H1 (cell line): ENCODE results near the gene THOC7. TPM values are rescaled to one million over a fixed set of nuclear protein-coding genes. Genes with fewer than 3 reads are reported as not detected.

Experiments
- CTCF ChIA-PET: fragments of 300-600 bp; sonication (Branson Sonifier 250); formaldehyde crosslinking; loops from one replicate; lab custom pipeline; 2021; ENCODE audit not compliant: partially characterized antibody; lab: Charles Lee
- POLR2A ChIA-PET: fragments of 300-600 bp; sonication (Branson Sonifier 250); formaldehyde crosslinking; loops from one replicate; lab custom pipeline; 2021; ENCODE audit warnings: inconsistent platforms; ENCODE audit not compliant: partially characterized antibody; lab: Charles Lee
- DNase-seq, 2 experiments: peaks; one replicate each; pipeline versions ENCODE4 v3.0.0 to v3.0.0-alpha.2; 2010 to 2022; ENCODE audit warnings: low spot score in 2 of 2, low read depth in 1 of 2, mixed read lengths in 1 of 2
- FAIRE-seq: peaks from 2 replicates; lab custom pipeline; 2011; peaks lifted over from hg19 to GRCh38; lab: Jason Lieb, UNC
- H2AFZ ChIP-seq: 2 replicates; pipeline ENCODE4 v1.8.1; 2012; ENCODE audit warnings: low read length, inconsistent platforms
- H2AK5ac ChIP-seq: 2 replicates; pipeline ENCODE4 v1.6.1; 2013; ENCODE audit warnings: low read depth, low read length
- H2BK120ac ChIP-seq: replicated peaks from 2 replicates; pipeline ENCODE3; 2013; ENCODE audit warnings: low read depth, low read length, inconsistent platforms
- H2BK12ac ChIP-seq: 2 replicates; pipeline ENCODE4 v1.6.1; 2013; ENCODE audit warnings: low read depth, low read length
- H2BK15ac ChIP-seq: 2 replicates; pipeline ENCODE4 v1.6.1; 2013; ENCODE audit warnings: low read length
- H2BK20ac ChIP-seq: 2 replicates; pipeline ENCODE4 v1.6.1; 2013; ENCODE audit warnings: low read length
- H2BK5ac ChIP-seq: 2 replicates; pipeline ENCODE4 v1.6.1; 2013; ENCODE audit warnings: low read depth, low read length
- H3K14ac ChIP-seq: 2 replicates; pipeline ENCODE4 v1.6.1; 2013; ENCODE audit warnings: inconsistent platforms; ENCODE audit not compliant: insufficient read length
- H3K18ac ChIP-seq: 2 replicates; pipeline ENCODE4 v1.6.1; 2013; ENCODE audit warnings: low read length; ENCODE audit errors: extremely low read depth
- H3K23ac ChIP-seq: 2 replicates; pipeline ENCODE4 v1.6.1; 2013; ENCODE audit warnings: inconsistent platforms; ENCODE audit not compliant: insufficient read length
- H3K23me2 ChIP-seq: 2 replicates; pipeline ENCODE4 v1.6.1; 2013; ENCODE audit warnings: low read depth, low read length
- H3K27ac ChIP-seq: 2 replicates; pipeline ENCODE4 v1.6.1; 2011; ENCODE audit warnings: low read depth, low read length, inconsistent platforms
- H3K27me3 ChIP-seq, 4 experiments: replicated peaks in 1 of 4; 1 replicate in 1 of 4; 2 replicates in 3 of 4; pipeline versions ENCODE4 v1.6.1 to v1.8.1; 2011 to 2013; ENCODE audit warnings: low read length in 3 of 4, mild to moderate bottlenecking in 3 of 4, inconsistent platforms in 2 of 4, mixed read lengths in 2 of 4, moderate library complexity in 1 of 4; ENCODE audit not compliant: control insufficient read depth in 3 of 4, insufficient read depth in 3 of 4; ENCODE audit errors: extremely low read depth in 1 of 4
- H3K36me3 ChIP-seq, 4 experiments: 2 replicates each; pipeline versions ENCODE4 v1.6.1 to v1.8.1; 2011 to 2013; ENCODE audit warnings: mild to moderate bottlenecking in 4 of 4, low read length in 3 of 4, moderate library complexity in 2 of 4, control low read depth in 1 of 4, inconsistent platforms in 1 of 4; ENCODE audit not compliant: insufficient read depth in 4 of 4, control insufficient read depth in 2 of 4
- H3K4ac ChIP-seq: replicated peaks from 2 replicates; pipeline ENCODE3; 2013; ENCODE audit warnings: low read length, low read depth, mixed read lengths, inconsistent platforms; ENCODE audit not compliant: insufficient read length
- H3K4me1 ChIP-seq, 4 experiments: replicated peaks in 1 of 4; 1 replicate in 1 of 4; 2 replicates in 3 of 4; pipeline versions ENCODE4 v1.6.1 to v1.8.1; 2011 to 2013; ENCODE audit warnings: low read length in 3 of 4, inconsistent platforms in 2 of 4, mixed read lengths in 1 of 4; ENCODE audit not compliant: insufficient read depth in 4 of 4, control insufficient read depth in 3 of 4
- H3K4me2 ChIP-seq, 2 experiments: 2 replicates each; pipeline versions ENCODE4 v1.6.1 to v1.8.1; 2011 to 2013; ENCODE audit warnings: low read depth in 2 of 2, low read length in 2 of 2, control low read depth in 1 of 2, inconsistent platforms in 1 of 2, mild to moderate bottlenecking in 1 of 2; ENCODE audit not compliant: insufficient read depth in 1 of 2
- H3K4me3 ChIP-seq, 4 experiments: fragments of 200-600, 300-600 bp in 1 of 4; sonication (generic), shearing (Covaris generic), sonication (Bioruptor Twin) in 1 of 4; 2 replicates each; pipeline versions ENCODE4 v1.5.1 to v1.8.1; 2011 to 2016; ENCODE audit warnings: low read length in 4 of 4, low read depth in 3 of 4, control low read depth in 2 of 4, inconsistent platforms in 2 of 4, mild to moderate bottlenecking in 2 of 4, mixed read lengths in 1 of 4, moderate library complexity in 1 of 4; ENCODE audit not compliant: insufficient read depth in 2 of 4; ENCODE audit errors: extremely low read depth in 1 of 4
- H3K56ac ChIP-seq: replicated peaks from 2 replicates; pipeline ENCODE3; 2013; ENCODE audit warnings: low read depth, mild to moderate bottlenecking, mixed read lengths, low read length, inconsistent platforms; ENCODE audit not compliant: insufficient read length
- H3K79me1 ChIP-seq: 2 replicates; pipeline ENCODE4 v1.6.1; 2013; ENCODE audit warnings: low read depth, low read length, control low read depth
- H3K79me2 ChIP-seq, 2 experiments: 2 replicates each; pipeline versions ENCODE4 v1.6.1 to v1.8.1; 2012 to 2013; ENCODE audit warnings: low read length in 2 of 2, mild to moderate bottlenecking in 2 of 2, inconsistent platforms in 1 of 2; ENCODE audit not compliant: insufficient read depth in 2 of 2, control insufficient read depth in 1 of 2
- H3K9ac ChIP-seq, 4 experiments: replicated peaks in 1 of 4; 1 replicate in 1 of 4; 2 replicates in 3 of 4; pipeline versions ENCODE4 v1.6.1 to v1.8.1; 2011 to 2013; ENCODE audit warnings: low read depth in 3 of 4, low read length in 3 of 4, control low read depth in 2 of 4, mild to moderate bottlenecking in 2 of 4, moderate library complexity in 2 of 4, inconsistent platforms in 1 of 4; ENCODE audit errors: extremely low read depth in 1 of 4
- H3K9me3 ChIP-seq, 2 experiments: 2 replicates each; pipeline versions ENCODE4 v1.6.1 to v1.8.1; 2012 to 2013; ENCODE audit warnings: mild to moderate bottlenecking in 2 of 2, moderate library complexity in 2 of 2, control low read depth in 1 of 2, inconsistent platforms in 1 of 2, low read depth in 1 of 2, low read length in 1 of 2, mixed read lengths in 1 of 2; ENCODE audit not compliant: insufficient read depth in 2 of 2
- H4K20me1 ChIP-seq, 2 experiments: replicated peaks in 1 of 2; 2 replicates each; pipeline versions ENCODE3 to v1.8.1; 2011 to 2013; ENCODE audit warnings: inconsistent platforms in 2 of 2, low read length in 2 of 2, mild to moderate bottlenecking in 1 of 2; ENCODE audit not compliant: insufficient read depth in 2 of 2, control insufficient read depth in 1 of 2
- H4K5ac ChIP-seq: 2 replicates; pipeline ENCODE4 v1.6.1; 2013; ENCODE audit warnings: low read length, low read depth, mixed read lengths, inconsistent platforms; ENCODE audit not compliant: insufficient read length
- H4K8ac ChIP-seq: 2 replicates; pipeline ENCODE4 v1.8.0; 2013; ENCODE audit warnings: mild to moderate bottlenecking, moderate library complexity, low read length, inconsistent platforms; ENCODE audit not compliant: insufficient read depth; ENCODE audit errors: extremely low read depth
- H4K91ac ChIP-seq: replicated peaks from 2 replicates; pipeline ENCODE3; 2013; ENCODE audit warnings: low read length, mixed read lengths, inconsistent platforms; ENCODE audit not compliant: insufficient read length
- CTBP2 ChIP-seq: IDR thresholded peaks from 2 replicates; pipeline ENCODE4 v1.7.0; 2011; ENCODE audit warnings: borderline replicate concordance, mild to moderate bottlenecking, moderate library complexity, mixed read lengths, low read length; ENCODE audit not compliant: insufficient read depth, insufficient read length
- GTF2F1 ChIP-seq: IDR thresholded peaks from 2 replicates; pipeline ENCODE4 v1.6.1; 2012; ENCODE audit warnings: low read depth, low read length, improper control_type of control experiment, borderline replicate concordance
- HDAC2 ChIP-seq, 2 experiments: fragments of 300-600 bp in 1 of 2; sonication (generic) in 1 of 2; IDR thresholded peaks; 2 replicates each; pipeline ENCODE4 v1.6.1; 2011 to 2012; ENCODE audit warnings: low read depth in 2 of 2, low read length in 2 of 2, mild to moderate bottlenecking in 2 of 2, moderate library complexity in 2 of 2, borderline replicate concordance in 1 of 2, inconsistent platforms in 1 of 2
- SIN3A ChIP-seq, 2 experiments: IDR thresholded peaks in 1 of 2; conservative IDR thresholded peaks in 1 of 2; 2 replicates each; pipeline ENCODE4 v1.6.1; 2011 to 2012; ENCODE audit warnings: low read length in 2 of 2, improper control_type of control experiment in 1 of 2, low read depth in 1 of 2, mild to moderate bottlenecking in 1 of 2
- SRF ChIP-seq: IDR thresholded peaks from 2 replicates; pipeline ENCODE4 v1.6.1; 2011; ENCODE audit warnings: mild to moderate bottlenecking, low read depth, low read length, moderate library complexity
- WGBS, 2 experiments: shearing (Covaris generic) in 1 of 2; methylation state at CpG; one replicate each; pipeline versions ENCODE4 v1.1.6 to v1.1.7; 2013 to 2015; ENCODE audit warnings: low lambda C conversion rate in 2 of 2, mixed read lengths in 2 of 2, inconsistent platforms in 1 of 2, low coverage in 1 of 2, missing lambda C conversion rate in 1 of 2; ENCODE audit not compliant: insufficient replicate concordance in 2 of 2, insufficient coverage in 1 of 2, insufficient read length in 1 of 2; ENCODE audit errors: extremely low coverage in 1 of 2, missing lambda C conversion rate in 1 of 2; 5-methylcytosine and 5-hydroxymethylcytosine counted together
- polyA plus RNA-seq, 7 experiments: library from polyadenylated mRNA; depleted of rRNA in 3 of 7; stranded (reverse) in 5 of 7; unstranded in 2 of 7; fragments of >200 nt in 5 of 7; fragments of 200-250 nt in 2 of 7; gene quantifications; 1 replicate in 5 of 7; 2 replicates in 1 of 7; 4 replicates in 1 of 7; pipeline versions ENCODE4 v1.2.1 to v1.2.3, GENCODE V29; 2011 to 2013; ENCODE audit warnings: missing spikeins in 2 of 7, mixed read lengths in 2 of 7
- total RNA-seq: library from RNA; stranded (reverse); fragmentation: NEBNext Ultra II Directional; extraction: Animal tissue kit (Norgen Biotek cat#: 25700); gene quantifications from 2 replicates; pipeline ENCODE4 v1.2.1, GENCODE V29; 2021
- TF ChIP-seq, protein P1 (sequence below): IDR thresholded peaks from 2 replicates; pipeline ENCODE4 v1.6.1; 2012; ENCODE audit warnings: inconsistent platforms

THOC7 gene
- total and polyA plus RNA-seq, 2 of the 8 experiments (the other 6 are each of a cell fraction or from before 2014, with no cell fraction given) = 18.7 to 74.0 TPM

DNA sequence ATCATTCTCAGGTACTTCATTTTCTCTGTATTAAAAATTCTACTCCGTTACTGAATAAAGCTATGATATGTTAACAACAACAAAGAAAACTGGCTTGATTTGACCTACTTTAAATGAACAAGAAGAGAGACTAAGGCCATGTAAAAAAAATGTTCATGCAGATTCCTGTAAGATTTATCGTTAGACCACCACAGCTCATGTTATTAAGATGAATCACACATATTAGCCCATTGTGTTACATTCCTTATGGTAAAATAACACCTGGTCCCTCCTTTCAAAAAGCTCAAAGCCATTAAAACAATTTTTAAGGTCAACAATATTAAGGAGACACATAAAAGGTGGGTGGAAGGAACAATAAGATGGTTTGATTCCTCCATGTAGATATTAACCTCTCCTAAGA is 6.3 kb downstream of the THOC7 start:
- Histone ChIP-seq H3K23ac (no peak overlapping the region), H3K56ac (no peak overlapping the region), H3K79me2 (peaks cover 0 to 63% of the 10 kb centered on the region in 2 experiments; a peak in 2 of 4 replicates), H4K20me1 (no peaks in the 10 kb centered on the region), H2AFZ (no peak overlapping the region), H3K23me2 (no peaks in the 10 kb centered on the region; the same call in 1 of the 2 replicates), H3K36me3 (no peaks in the 10 kb centered on the region), H3K14ac (no peak overlapping the region), H3K9ac (no peak overlapping the region), H4K5ac (no peak overlapping the region), H2BK5ac (no peak overlapping the region), H3K4me2 (no peak overlapping the region), H2BK20ac (no peak overlapping the region), H3K9me3 (no peaks in the 10 kb centered on the region), H2AK5ac (no peak overlapping the region), H2BK15ac (no peak overlapping the region), H3K27ac (no peak overlapping the region), H4K8ac (no peak overlapping the region), H3K4me1 (peaks cover 5 to 19% (median 13%) of the 10 kb centered on the region in 4 experiments; a peak in 6 of 7 replicates), H3K18ac (no peak overlapping the region), H3K4ac (no peak overlapping the region), H2BK12ac (no peak overlapping the region), H3K79me1 (peaks cover 3% of the 10 kb centered on the region; the same call in 1 of the 2 replicates), H3K27me3 (no peaks in the 10 kb centered on the region), H3K4me3 (no peak overlapping the region), H4K91ac (no peak overlapping the region), H2BK120ac (no peak overlapping the region)
- FAIRE-seq (no peak), DNase-seq (no peak)
- ChIA-PET POLR2A (no interaction called here), CTCF (interaction anchor here (0.6 kb wide), 1 partner anchor 831 kb away, joined by 4 read pairs; no protein-coding TSS in a partner anchor)
- WGBS, 2 experiments = 88% methylated on average over 2 of the region's 2 CpGs; no CpG with 5 or more reads in 1 of the 2 experiments
- TF ChIP-seq SRF (no peak), CTBP2 (no peak), SIN3A (conservative IDR thresholded peaks at IDR 0.05 in 1 of 2, IDR thresholded peaks at IDR 0.05 in 1 of 2; ENCODE audit: low read depth in 1 of 2, low read length in 2 of 2) (no peak), GTF2F1 (no peak), HDAC2 (IDR thresholded peaks at IDR 0.05; ENCODE audit: borderline replicate concordance in 1 of 2, low read depth in 2 of 2, low read length in 2 of 2) (no peak)
- TF ChIP-seq, protein P1, sequence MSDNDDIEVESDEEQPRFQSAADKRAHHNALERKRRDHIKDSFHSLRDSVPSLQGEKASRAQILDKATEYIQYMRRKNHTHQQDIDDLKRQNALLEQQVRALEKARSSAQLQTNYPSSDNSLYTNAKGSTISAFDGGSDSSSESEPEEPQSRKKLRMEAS = no peak
